Astrocyte (in vitro differentiated cells and primary cell): ENCODE data around the gene CALCOCO1. TPM values are rescaled to one million over a fixed set of nuclear protein-coding genes. Genes with fewer than 3 reads are reported as not detected.
A peak's percentile ranks its signal among the peaks of the same experiment; 100 is the strongest.

Experiments
- DNase-seq: peaks from one replicate; pipeline ENCODE4 v3.0.0-alpha.2; 2010; ENCODE audit warnings: low read depth
- FAIRE-seq: peaks from 2 replicates; lab custom pipeline; 2011; peaks lifted over from hg19 to GRCh38; lab: Jason Lieb, UNC
- H2AFZ ChIP-seq: 2 replicates; pipeline ENCODE4 v1.6.0; 2012; ENCODE audit warnings: low read depth, low read length, inconsistent platforms
- H3K27ac ChIP-seq: 2 replicates; pipeline ENCODE4 v1.5.1; 2011; ENCODE audit warnings: low read depth, low read length, inconsistent platforms
- H3K27me3 ChIP-seq: 2 replicates; pipeline ENCODE4 v1.6.0; 2011; ENCODE audit warnings: low read length, inconsistent platforms; ENCODE audit not compliant: insufficient read depth
- H3K36me3 ChIP-seq: 2 replicates; pipeline ENCODE4 v1.5.1; 2011; ENCODE audit warnings: low read length, inconsistent platforms; ENCODE audit not compliant: insufficient read depth
- H3K4me1 ChIP-seq: 2 replicates; pipeline ENCODE4 v1.5.1; 2011; ENCODE audit warnings: low read length, inconsistent platforms; ENCODE audit not compliant: insufficient read depth
- H3K4me2 ChIP-seq: 2 replicates; pipeline ENCODE4 v1.6.0; 2012; ENCODE audit warnings: low read length, inconsistent platforms
- H3K4me3 ChIP-seq: 2 replicates; pipeline ENCODE4 v1.5.1; 2011; ENCODE audit warnings: low read depth, mild to moderate bottlenecking, low read length, inconsistent platforms; ENCODE audit not compliant: insufficient read depth
- H3K79me2 ChIP-seq: 2 replicates; pipeline ENCODE4 v1.6.0; 2012; ENCODE audit warnings: mild to moderate bottlenecking, low read length, inconsistent platforms; ENCODE audit not compliant: insufficient read depth
- H3K9ac ChIP-seq: 2 replicates; pipeline ENCODE4 v1.6.0; 2012; ENCODE audit warnings: mild to moderate bottlenecking, low read length, inconsistent platforms
- H3K9me3 ChIP-seq: 2 replicates; pipeline ENCODE4 v1.5.1; 2012; ENCODE audit warnings: low read depth, mild to moderate bottlenecking, low read length, inconsistent platforms; ENCODE audit not compliant: insufficient read depth
- H4K20me1 ChIP-seq: 2 replicates; pipeline ENCODE4 v1.6.0; 2012; ENCODE audit warnings: low read length, inconsistent platforms; ENCODE audit not compliant: insufficient read depth
- H3K27ac Mint-ChIP-seq: one replicate; pipeline ENCODE4 v1.8.0; 2021; ENCODE audit warnings: mild to moderate bottlenecking, mixed read lengths; ENCODE audit not compliant: unreplicated experiment
- H3K27me3 Mint-ChIP-seq: one replicate; pipeline ENCODE4 v1.8.0; 2021; ENCODE audit warnings: low read depth, mixed read lengths; ENCODE audit not compliant: unreplicated experiment
- H3K36me3 Mint-ChIP-seq: one replicate; pipeline ENCODE4 v1.8.0; 2021; ENCODE audit warnings: low read depth, mixed read lengths; ENCODE audit not compliant: unreplicated experiment
- H3K4me1 Mint-ChIP-seq: one replicate; pipeline ENCODE4 v1.8.0; 2021; ENCODE audit warnings: low read depth, mixed read lengths; ENCODE audit not compliant: unreplicated experiment
- H3K4me3 Mint-ChIP-seq: one replicate; pipeline ENCODE4 v1.8.0; 2021; ENCODE audit warnings: mild to moderate bottlenecking, moderate library complexity, mixed read lengths; ENCODE audit not compliant: unreplicated experiment
- H3K9me3 Mint-ChIP-seq: one replicate; pipeline ENCODE4 v1.8.0; 2021; ENCODE audit warnings: mild to moderate bottlenecking, mixed read lengths; ENCODE audit not compliant: unreplicated experiment
- EZH2 ChIP-seq: IDR thresholded peaks from 2 replicates; pipeline ENCODE4 v1.6.1; 2012; ENCODE audit warnings: mild to moderate bottlenecking, low read length, inconsistent platforms; ENCODE audit not compliant: insufficient read depth
- total RNA-seq: library from RNA; stranded (reverse); gene quantifications from 2 replicates; pipeline ENCODE4 v1.2.1, GENCODE V29; 2021
- TF ChIP-seq, protein P1 (sequence below): IDR thresholded peaks from 2 replicates; pipeline ENCODE4 v1.5.1; 2011; ENCODE audit warnings: low read depth, mild to moderate bottlenecking, inconsistent platforms, low read length, moderate library complexity; ENCODE audit not compliant: insufficient read depth

CALCOCO1 gene
- total RNA-seq, 1 donor from 2014 or later, result 85.2 TPM

DNA sequence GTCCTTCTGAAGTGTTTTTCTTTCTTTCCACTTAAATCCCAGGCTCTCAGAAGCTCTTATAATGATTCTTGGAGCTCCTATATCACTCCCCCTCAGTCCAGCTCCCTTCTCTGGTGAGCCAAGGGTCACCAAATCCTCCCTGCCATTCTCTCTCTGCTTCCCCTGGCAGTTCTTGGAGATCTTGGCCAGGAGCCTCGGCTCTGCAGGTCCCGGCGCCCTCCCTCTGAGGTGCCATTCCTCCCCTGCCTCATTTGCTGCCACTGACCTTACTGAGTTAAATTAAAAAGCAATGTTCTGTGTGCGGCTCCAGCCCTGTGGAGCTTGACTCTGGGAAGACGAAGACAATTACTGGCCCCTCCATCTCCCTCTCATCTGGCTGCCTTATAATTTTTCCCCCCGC lies 17.5 kb upstream of the CALCOCO1 start:
- DNase-seq, result no peak
- H3K27me3 ChIP-seq, result peaks cover 63% of the 10 kb centered on the region
- H2AFZ ChIP-seq, result no peak overlapping the region
- no peak overlapping the region for H3K4me3 ChIP-seq
- no peak overlapping the region for H3K27ac ChIP-seq
- no peak for FAIRE-seq
- peaks cover 7% of the 10 kb centered on the region for H4K20me1 ChIP-seq
- Mint-ChIP-seq H3K36me3 (no peaks in the 10 kb centered on the region), H3K27ac (no peak overlapping the region), H3K4me3 (no peak overlapping the region), H3K4me1 (peaks cover 2% of the 10 kb centered on the region), H3K27me3 (peaks cover 15% of the 10 kb centered on the region), H3K9me3 (no peaks in the 10 kb centered on the region)
- H3K9me3 ChIP-seq, result no peaks in the 10 kb centered on the region
- no peaks in the 10 kb centered on the region for H3K4me1 ChIP-seq
- no peak overlapping the region for H3K9ac ChIP-seq
- TF ChIP-seq, protein P1, sequence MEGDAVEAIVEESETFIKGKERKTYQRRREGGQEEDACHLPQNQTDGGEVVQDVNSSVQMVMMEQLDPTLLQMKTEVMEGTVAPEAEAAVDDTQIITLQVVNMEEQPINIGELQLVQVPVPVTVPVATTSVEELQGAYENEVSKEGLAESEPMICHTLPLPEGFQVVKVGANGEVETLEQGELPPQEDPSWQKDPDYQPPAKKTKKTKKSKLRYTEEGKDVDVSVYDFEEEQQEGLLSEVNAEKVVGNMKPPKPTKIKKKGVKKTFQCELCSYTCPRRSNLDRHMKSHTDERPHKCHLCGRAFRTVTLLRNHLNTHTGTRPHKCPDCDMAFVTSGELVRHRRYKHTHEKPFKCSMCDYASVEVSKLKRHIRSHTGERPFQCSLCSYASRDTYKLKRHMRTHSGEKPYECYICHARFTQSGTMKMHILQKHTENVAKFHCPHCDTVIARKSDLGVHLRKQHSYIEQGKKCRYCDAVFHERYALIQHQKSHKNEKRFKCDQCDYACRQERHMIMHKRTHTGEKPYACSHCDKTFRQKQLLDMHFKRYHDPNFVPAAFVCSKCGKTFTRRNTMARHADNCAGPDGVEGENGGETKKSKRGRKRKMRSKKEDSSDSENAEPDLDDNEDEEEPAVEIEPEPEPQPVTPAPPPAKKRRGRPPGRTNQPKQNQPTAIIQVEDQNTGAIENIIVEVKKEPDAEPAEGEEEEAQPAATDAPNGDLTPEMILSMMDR, result no peak
- TF ChIP-seq EZH2, result no peak
- no peaks in the 10 kb centered on the region for H3K36me3 ChIP-seq
- no peak overlapping the region for H3K4me2 ChIP-seq
- no peaks in the 10 kb centered on the region for H3K79me2 ChIP-seq

- H3K36me3 Mint-ChIP-seq, result no peaks in the 10 kb centered on the region
- no peak for TF ChIP-seq EZH2
- TF ChIP-seq, protein P1, result no peak
- Histone ChIP-seq H3K4me1 (no peaks in the 10 kb centered on the region), H3K27ac (no peak overlapping the region), H3K79me2 (no peaks in the 10 kb centered on the region), H3K27me3 (peaks cover 63% of the 10 kb centered on the region), H3K36me3 (no peaks in the 10 kb centered on the region), H2AFZ (no peak overlapping the region), H3K4me2 (no peak overlapping the region), H3K9me3 (no peaks in the 10 kb centered on the region), H3K4me3 (no peak overlapping the region), H4K20me1 (peaks cover 7% of the 10 kb centered on the region), H3K9ac (no peak overlapping the region)
- no peak overlapping the region for H3K4me3 Mint-ChIP-seq
- FAIRE-seq (no peak), DNase-seq (no peak)
- peaks cover 4% of the 10 kb centered on the region for H3K4me1 Mint-ChIP-seq
- H3K27ac Mint-ChIP-seq, result no peak overlapping the region
- H3K27me3 Mint-ChIP-seq, result peaks cover 22% of the 10 kb centered on the region
- no peaks in the 10 kb centered on the region for H3K9me3 Mint-ChIP-seq
Measured at GRCh38 chr12:53744130-53744441, 16.8 kb upstream of the CALCOCO1 start.

DNA sequence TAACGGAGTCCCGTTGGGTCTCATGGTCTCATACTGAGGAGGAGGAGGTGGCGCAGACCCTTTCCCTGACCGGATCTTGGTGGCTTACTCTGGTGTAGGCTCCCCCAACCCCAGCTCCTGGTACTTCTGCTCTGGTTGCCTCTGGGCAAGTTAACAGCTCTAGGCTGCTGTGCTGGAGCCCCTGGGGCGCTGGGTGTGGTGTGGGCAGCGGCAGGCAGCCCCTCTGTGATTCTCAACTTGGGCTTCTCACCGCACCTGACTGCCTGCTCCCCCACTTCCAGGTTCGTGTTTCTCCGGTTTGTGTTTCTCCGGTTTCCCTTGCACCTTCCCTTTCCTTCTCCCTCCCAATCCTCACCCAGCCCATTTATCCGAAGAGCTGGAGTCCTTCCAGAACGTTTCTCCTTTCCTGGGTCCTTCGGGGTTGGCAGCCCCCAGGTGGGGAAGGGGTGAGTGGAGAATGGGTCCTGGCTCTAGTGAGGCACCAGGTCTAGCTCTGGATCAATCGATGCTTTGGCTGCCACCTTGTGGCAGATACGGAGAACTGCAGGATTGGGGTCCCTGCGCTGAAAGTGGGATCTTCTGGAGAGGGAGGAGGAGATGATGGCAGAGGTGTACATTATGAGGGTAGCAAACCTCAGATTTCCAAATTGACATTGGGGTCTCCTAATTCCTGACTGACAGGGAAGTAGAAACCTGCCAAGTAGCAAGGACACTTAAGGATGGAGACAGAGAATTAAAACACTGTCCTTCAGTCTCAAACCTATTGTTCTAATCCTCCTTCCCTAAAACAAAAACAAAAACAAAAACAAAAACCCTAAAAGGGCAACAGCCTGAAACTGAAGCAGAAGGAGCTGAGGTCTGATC lies 16.2 kb upstream of the CALCOCO1 start:
- Histone ChIP-seq H3K79me2 (no peaks in the 10 kb centered on the region), H2AFZ (no peak overlapping the region), H3K27me3 (peaks cover 63% of the 10 kb centered on the region), H3K9me3 (no peaks in the 10 kb centered on the region), H3K27ac (no peak overlapping the region), H3K4me2 (peak overlapping the region; percentile 23), H3K4me3 (no peak overlapping the region), H3K36me3 (no peaks in the 10 kb centered on the region), H3K9ac (no peak overlapping the region), H3K4me1 (no peaks in the 10 kb centered on the region), H4K20me1 (peaks cover 11% of the 10 kb centered on the region)
- peaks cover 26% of the 10 kb centered on the region for H3K27me3 Mint-ChIP-seq
- DNase-seq (no peak), FAIRE-seq (peak; percentile 50)
- H3K27ac Mint-ChIP-seq, result no peak overlapping the region
- peaks cover 5% of the 10 kb centered on the region for H3K4me1 Mint-ChIP-seq
- no peak for TF ChIP-seq EZH2
- TF ChIP-seq, protein P1, result peak; percentile 86
- no peaks in the 10 kb centered on the region for H3K9me3 Mint-ChIP-seq
- H3K4me3 Mint-ChIP-seq, result no peak overlapping the region
- H3K36me3 Mint-ChIP-seq, result no peaks in the 10 kb centered on the region
